ENCODE measurements around the gene NFASC.

Gene NFASC

GRCh38 chr1:205059660-205060059, 189.0 kb downstream of the NFASC start:
- Histone ChIP-seq H3K4me3 (no peak overlapping the region), H3K9me3 (ENCODE audit: low read depth, low read length) (no peaks in the 10 kb centered on the region), H3K36me3 (ENCODE audit: insufficient read depth, low read length) (no peaks in the 10 kb centered on the region), H3K9ac (ENCODE audit: insufficient read length) (no peak overlapping the region), H3K27ac (no peak overlapping the region)
- TF ChIP-seq EZH2 (IDR thresholded peaks at IDR 0.05) (no peak), FOXP2 (optimal IDR thresholded peaks at IDR 0.05; ENCODE audit: control extremely low read depth, extremely low read length, insufficient read depth) (no peak), POLR2AphosphoS5 (IDR thresholded peaks at IDR 0.05; ENCODE audit: borderline replicate concordance, low read depth, low read length) (no peak)
- DNase-seq (ENCODE audit: low read depth, low spot score): no peak

- no peak overlapping the region for H3K9ac ChIP-seq (ENCODE audit: insufficient read length)
- H3K27ac ChIP-seq: no peak overlapping the region
- H3K4me3 ChIP-seq: no peak overlapping the region
- H3K36me3 ChIP-seq (ENCODE audit: insufficient read depth, low read length): no peaks in the 10 kb centered on the region
- no peak for DNase-seq (ENCODE audit: low read depth, low spot score)
- H3K9me3 ChIP-seq (ENCODE audit: low read depth, low read length): no peaks in the 10 kb centered on the region
- TF ChIP-seq EZH2 (IDR thresholded peaks at IDR 0.05) (no peak), POLR2AphosphoS5 (IDR thresholded peaks at IDR 0.05; ENCODE audit: borderline replicate concordance, low read depth, low read length) (no peak)
Observed at GRCh38 chr1:205060746-205061145, 190.1 kb downstream of the NFASC start.

- H3K9me3 ChIP-seq (ENCODE audit: low read depth, low read length): no peaks in the 10 kb centered on the region
- H3K27ac ChIP-seq: no peak overlapping the region
- no peaks in the 10 kb centered on the region for H3K36me3 ChIP-seq (ENCODE audit: insufficient read depth, low read length)
- H3K4me3 ChIP-seq: no peak overlapping the region
- no peak overlapping the region for H3K9ac ChIP-seq (ENCODE audit: insufficient read length)
- TF ChIP-seq FOXP2 (optimal IDR thresholded peaks at IDR 0.05; ENCODE audit: control extremely low read depth, extremely low read length, insufficient read depth): no peak
- no peak for TF ChIP-seq EZH2 (IDR thresholded peaks at IDR 0.05)
- no peak for TF ChIP-seq POLR2AphosphoS5 (IDR thresholded peaks at IDR 0.05; ENCODE audit: borderline replicate concordance, low read depth, low read length)
- no peak for DNase-seq (ENCODE audit: low read depth, low spot score)
Observed at GRCh38 chr1:205061227-205061626, 190.6 kb downstream of the NFASC start.

- TF ChIP-seq POLR2AphosphoS5 (IDR thresholded peaks at IDR 0.05; ENCODE audit: borderline replicate concordance, low read depth, low read length): no peak
- TF ChIP-seq FOXP2 (optimal IDR thresholded peaks at IDR 0.05; ENCODE audit: control extremely low read depth, extremely low read length, insufficient read depth): no peak
- TF ChIP-seq EZH2 (IDR thresholded peaks at IDR 0.05): no peak
- Histone ChIP-seq H3K4me3 (no peak overlapping the region), H3K9ac (ENCODE audit: insufficient read length) (no peak overlapping the region), H3K27ac (no peak overlapping the region), H3K9me3 (ENCODE audit: low read depth, low read length) (no peaks in the 10 kb centered on the region), H3K36me3 (ENCODE audit: insufficient read depth, low read length) (no peaks in the 10 kb centered on the region)
- DNase-seq (ENCODE audit: low read depth, low spot score): peak; percentile 3
Observed at GRCh38 chr1:205061665-205062069, 191.0 kb downstream of the NFASC start.

GRCh38 chr1:205062319-205062718, 191.7 kb downstream of the NFASC start:
- no peaks in the 10 kb centered on the region for H3K9me3 ChIP-seq (ENCODE audit: low read depth, low read length)
- no peaks in the 10 kb centered on the region for H3K36me3 ChIP-seq (ENCODE audit: insufficient read depth, low read length)
- no peak overlapping the region for H3K9ac ChIP-seq (ENCODE audit: insufficient read length)
- no peak for TF ChIP-seq POLR2AphosphoS5 (IDR thresholded peaks at IDR 0.05; ENCODE audit: borderline replicate concordance, low read depth, low read length)
- TF ChIP-seq FOXP2 (optimal IDR thresholded peaks at IDR 0.05; ENCODE audit: control extremely low read depth, extremely low read length, insufficient read depth): no peak
- TF ChIP-seq EZH2 (IDR thresholded peaks at IDR 0.05): no peak
- DNase-seq (ENCODE audit: low read depth, low spot score): no peak
- H3K4me3 ChIP-seq: no peak overlapping the region
- H3K27ac ChIP-seq: no peak overlapping the region

- Histone ChIP-seq H3K4me3 (no peak overlapping the region), H3K27ac (no peak overlapping the region), H3K36me3 (ENCODE audit: insufficient read depth, low read length) (no peaks in the 10 kb centered on the region), H3K9me3 (ENCODE audit: low read depth, low read length) (no peaks in the 10 kb centered on the region), H3K9ac (ENCODE audit: insufficient read length) (no peak overlapping the region)
- no peak for DNase-seq (ENCODE audit: low read depth, low spot score)
- TF ChIP-seq POLR2AphosphoS5 (IDR thresholded peaks at IDR 0.05; ENCODE audit: borderline replicate concordance, low read depth, low read length) (no peak), EZH2 (IDR thresholded peaks at IDR 0.05) (no peak), FOXP2 (optimal IDR thresholded peaks at IDR 0.05; ENCODE audit: control extremely low read depth, extremely low read length, insufficient read depth) (no peak)
Observed at GRCh38 chr1:205062895-205063294, 192.2 kb downstream of the NFASC start.

- Histone ChIP-seq H3K9ac (ENCODE audit: insufficient read length) (no peak overlapping the region), H3K27ac (no peak overlapping the region), H3K36me3 (ENCODE audit: insufficient read depth, low read length) (no peaks in the 10 kb centered on the region), H3K4me3 (no peak overlapping the region), H3K9me3 (ENCODE audit: low read depth, low read length) (no peaks in the 10 kb centered on the region)
- no peak for DNase-seq (ENCODE audit: low read depth, low spot score)
- TF ChIP-seq EZH2 (IDR thresholded peaks at IDR 0.05): no peak
- no peak for TF ChIP-seq POLR2AphosphoS5 (IDR thresholded peaks at IDR 0.05; ENCODE audit: borderline replicate concordance, low read depth, low read length)
- no peak for TF ChIP-seq FOXP2 (optimal IDR thresholded peaks at IDR 0.05; ENCODE audit: control extremely low read depth, extremely low read length, insufficient read depth)
Observed at GRCh38 chr1:205064301-205064700, 193.6 kb downstream of the NFASC start.

GRCh38 chr1:205064741-205065316, 194.2 kb downstream of the NFASC start:
- no peak for DNase-seq (ENCODE audit: low read depth, low spot score)
- Histone ChIP-seq H3K4me3 (no peak overlapping the region), H3K9ac (ENCODE audit: insufficient read length) (no peak overlapping the region), H3K36me3 (ENCODE audit: insufficient read depth, low read length) (no peaks in the 10 kb centered on the region), H3K27ac (no peak overlapping the region), H3K9me3 (ENCODE audit: low read depth, low read length) (no peaks in the 10 kb centered on the region)
- no peak for TF ChIP-seq POLR2AphosphoS5 (IDR thresholded peaks at IDR 0.05; ENCODE audit: borderline replicate concordance, low read depth, low read length)
- no peak for TF ChIP-seq FOXP2 (optimal IDR thresholded peaks at IDR 0.05; ENCODE audit: control extremely low read depth, extremely low read length, insufficient read depth)
- TF ChIP-seq EZH2 (IDR thresholded peaks at IDR 0.05): no peak

GRCh38 chr1:205065666-205066065, 195.0 kb downstream of the NFASC start:
- no peak overlapping the region for H3K27ac ChIP-seq
- H3K9me3 ChIP-seq (ENCODE audit: low read depth, low read length): no peaks in the 10 kb centered on the region
- TF ChIP-seq POLR2AphosphoS5 (IDR thresholded peaks at IDR 0.05; ENCODE audit: borderline replicate concordance, low read depth, low read length): no peak
- TF ChIP-seq FOXP2 (optimal IDR thresholded peaks at IDR 0.05; ENCODE audit: control extremely low read depth, extremely low read length, insufficient read depth): no peak
- H3K36me3 ChIP-seq (ENCODE audit: insufficient read depth, low read length): no peaks in the 10 kb centered on the region
- H3K4me3 ChIP-seq: no peak overlapping the region
- no peak overlapping the region for H3K9ac ChIP-seq (ENCODE audit: insufficient read length)
- DNase-seq (ENCODE audit: low read depth, low spot score): no peak
